ENCODE measurements around the gene FAM168A.
A peak's percentile ranks its signal among the peaks of the same experiment; 100 is the strongest.
"Not testable (repeated sequence)": the region's sequence is repeated elsewhere in the genome, so short reads cannot be mapped to it uniquely, and the experiment has no call there.

FAM168A gene

GRCh38 chr11:73439002-73439843 is 158.7 kb downstream of the FAM168A start:
- DNase-seq (ENCODE audit: low spot score in 2 of 2) (no peak), ATAC-seq (replicated peaks; ENCODE audit: extremely low read depth, poor library complexity, severe bottlenecking) (no peak)
- Mint-ChIP-seq H3K36me3 (ENCODE audit: insufficient read depth) (no peaks in the 10 kb centered on the region), H3K4me3 (no peak overlapping the region), H3K9me3 (no peaks in the 10 kb centered on the region), H3K4me1 (peaks cover 9% of the 10 kb centered on the region), H3K27ac (ENCODE audit: low read depth) (no peak overlapping the region), H3K27me3 (no peaks in the 10 kb centered on the region)

- DNase-seq (ENCODE audit: low spot score in 2 of 2); H3K4me3 Mint-ChIP-seq; H3K36me3 Mint-ChIP-seq (ENCODE audit: insufficient read depth); H3K4me1 Mint-ChIP-seq; H3K27me3 Mint-ChIP-seq; H3K27ac Mint-ChIP-seq (ENCODE audit: low read depth); ATAC-seq (replicated peaks; ENCODE audit: extremely low read depth, poor library complexity, severe bottlenecking); H3K9me3 Mint-ChIP-seq: not testable (repeated sequence)
These were observed 161.1 kb downstream of the FAM168A start for GRCh38 chr11:73436859-73437258.

GRCh38 chr11:73431396-73431795 is 166.5 kb downstream of the FAM168A start:
- DNase-seq (ENCODE audit: low spot score in 2 of 2) (no peak), ATAC-seq (replicated peaks; ENCODE audit: extremely low read depth, poor library complexity, severe bottlenecking) (no peak)
- no peaks in the 10 kb centered on the region for H3K27me3 Mint-ChIP-seq
- H3K36me3 Mint-ChIP-seq (ENCODE audit: insufficient read depth), result peaks cover 3% of the 10 kb centered on the region
- no peaks in the 10 kb centered on the region for H3K9me3 Mint-ChIP-seq
- no peak overlapping the region for H3K27ac Mint-ChIP-seq (ENCODE audit: low read depth)
- no peaks in the 10 kb centered on the region for H3K4me1 Mint-ChIP-seq
- H3K4me3 Mint-ChIP-seq, result no peak overlapping the region

DNA sequence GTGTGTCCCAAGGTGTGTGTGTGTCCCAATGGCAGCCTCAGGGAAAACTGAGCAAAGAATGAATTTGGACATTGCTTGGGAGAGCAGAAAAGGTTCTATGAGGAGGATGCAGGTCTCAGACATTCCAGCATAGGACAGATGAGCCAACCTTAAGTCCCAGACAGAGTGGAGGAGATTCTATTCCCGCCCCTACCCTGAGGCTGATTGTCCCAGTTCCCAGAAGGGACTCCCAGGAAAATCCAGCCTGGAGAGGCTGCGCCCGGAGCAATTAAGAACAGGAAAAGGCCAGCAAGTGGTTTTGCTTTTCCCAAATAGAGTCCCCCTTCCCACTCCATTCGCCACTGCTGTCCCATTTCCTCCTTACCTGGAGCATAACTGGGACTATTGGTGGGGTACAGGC is 167.6 kb downstream of the FAM168A start:
- no peaks in the 10 kb centered on the region for H3K27me3 Mint-ChIP-seq
- no peak overlapping the region for H3K4me3 Mint-ChIP-seq
- peaks cover 3% of the 10 kb centered on the region for H3K36me3 Mint-ChIP-seq (ENCODE audit: insufficient read depth)
- H3K4me1 Mint-ChIP-seq, result no peaks in the 10 kb centered on the region
- no peaks in the 10 kb centered on the region for H3K9me3 Mint-ChIP-seq
- no peak overlapping the region for H3K27ac Mint-ChIP-seq (ENCODE audit: low read depth)
- no peak for DNase-seq (ENCODE audit: low spot score in 2 of 2)
- no peak for ATAC-seq (replicated peaks; ENCODE audit: extremely low read depth, poor library complexity, severe bottlenecking)

- no peak overlapping the region for H3K4me3 Mint-ChIP-seq
- no peak for DNase-seq (ENCODE audit: low spot score in 2 of 2)
- H3K4me1 Mint-ChIP-seq, result no peaks in the 10 kb centered on the region
- peaks cover 3% of the 10 kb centered on the region for H3K36me3 Mint-ChIP-seq (ENCODE audit: insufficient read depth)
- no peak for ATAC-seq (replicated peaks; ENCODE audit: extremely low read depth, poor library complexity, severe bottlenecking)
- H3K27ac Mint-ChIP-seq (ENCODE audit: low read depth), result no peak overlapping the region
- H3K9me3 Mint-ChIP-seq, result no peaks in the 10 kb centered on the region
- no peaks in the 10 kb centered on the region for H3K27me3 Mint-ChIP-seq
These were observed 168.7 kb downstream of the FAM168A start for GRCh38 chr11:73429121-73429750.

- ATAC-seq (replicated peaks; ENCODE audit: extremely low read depth, poor library complexity, severe bottlenecking), result no peak
- no peak for DNase-seq (ENCODE audit: low spot score in 2 of 2)
- Mint-ChIP-seq H3K27ac (ENCODE audit: low read depth) (no peak overlapping the region), H3K9me3 (no peaks in the 10 kb centered on the region), H3K36me3 (ENCODE audit: insufficient read depth) (peaks cover 3% of the 10 kb centered on the region), H3K4me1 (no peaks in the 10 kb centered on the region), H3K4me3 (no peak overlapping the region), H3K27me3 (no peaks in the 10 kb centered on the region)
These were observed 169.2 kb downstream of the FAM168A start for GRCh38 chr11:73428699-73429098.

DNA sequence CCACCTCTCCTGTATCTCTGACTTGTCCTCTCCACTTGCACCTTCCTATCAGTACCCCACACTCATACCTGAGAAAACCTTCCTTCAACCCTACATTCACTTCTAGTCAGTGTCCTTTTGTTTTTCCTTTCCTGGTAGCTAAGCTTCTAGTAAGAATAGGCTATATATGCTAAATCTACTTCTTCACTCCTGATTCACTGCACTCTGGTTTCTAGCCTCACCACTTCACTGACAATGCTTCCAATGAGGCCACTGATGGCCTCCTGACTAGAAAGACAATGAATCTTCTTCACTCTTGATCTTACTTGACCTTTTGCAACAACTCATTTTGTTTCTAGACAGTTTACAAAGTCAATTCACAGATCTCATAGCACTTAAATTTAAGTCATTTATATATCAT is 169.7 kb downstream of the FAM168A start:
- H3K4me1 Mint-ChIP-seq, result no peaks in the 10 kb centered on the region
- H3K27ac Mint-ChIP-seq (ENCODE audit: low read depth), result no peak overlapping the region
- H3K36me3 Mint-ChIP-seq (ENCODE audit: insufficient read depth), result peaks cover 3% of the 10 kb centered on the region
- no peaks in the 10 kb centered on the region for H3K9me3 Mint-ChIP-seq
- no peak for ATAC-seq (replicated peaks; ENCODE audit: extremely low read depth, poor library complexity, severe bottlenecking)
- no peak for DNase-seq (ENCODE audit: low spot score in 2 of 2)
- no peak overlapping the region for H3K4me3 Mint-ChIP-seq
- H3K27me3 Mint-ChIP-seq, result no peaks in the 10 kb centered on the region

DNA sequence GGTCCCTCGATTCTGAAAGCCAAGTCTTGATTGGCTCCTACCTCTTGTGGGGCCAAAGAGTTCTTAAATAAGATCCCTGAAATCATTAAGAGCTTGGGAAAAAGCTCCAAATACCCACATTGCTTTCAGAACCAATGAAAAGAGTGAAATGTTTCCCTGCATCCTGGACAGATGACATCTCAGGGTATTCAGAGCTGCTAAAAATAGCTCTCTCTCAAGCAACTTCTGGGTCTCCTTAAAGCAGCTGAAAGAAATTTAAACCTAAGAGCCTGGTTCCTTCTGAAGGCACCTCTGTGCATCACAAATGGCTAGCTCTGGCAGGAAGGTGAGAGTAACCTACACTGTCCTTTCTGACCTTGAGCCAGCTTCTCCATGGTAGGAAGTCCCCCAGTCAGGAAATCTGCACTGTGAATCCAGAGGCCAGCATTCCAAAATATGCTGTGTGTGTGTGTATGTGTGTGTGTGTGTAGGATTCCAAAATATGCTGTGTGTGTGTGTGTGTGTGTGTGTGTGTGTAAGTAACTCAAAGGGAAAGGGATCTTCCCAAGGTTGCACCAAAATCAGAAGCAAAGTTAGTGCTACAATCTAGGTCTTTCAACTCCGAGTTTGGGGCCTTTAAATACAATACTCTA is 171.6 kb downstream of the FAM168A start:
- Mint-ChIP-seq H3K36me3 (ENCODE audit: insufficient read depth) (no peaks in the 10 kb centered on the region), H3K4me3 (no peak overlapping the region), H3K27ac (ENCODE audit: low read depth) (no peak overlapping the region), H3K27me3 (no peaks in the 10 kb centered on the region), H3K4me1 (no peaks in the 10 kb centered on the region), H3K9me3 (no peaks in the 10 kb centered on the region)
- ATAC-seq (replicated peaks; ENCODE audit: extremely low read depth, poor library complexity, severe bottlenecking) (no peak), DNase-seq (ENCODE audit: low spot score in 2 of 2) (no peak)

DNA sequence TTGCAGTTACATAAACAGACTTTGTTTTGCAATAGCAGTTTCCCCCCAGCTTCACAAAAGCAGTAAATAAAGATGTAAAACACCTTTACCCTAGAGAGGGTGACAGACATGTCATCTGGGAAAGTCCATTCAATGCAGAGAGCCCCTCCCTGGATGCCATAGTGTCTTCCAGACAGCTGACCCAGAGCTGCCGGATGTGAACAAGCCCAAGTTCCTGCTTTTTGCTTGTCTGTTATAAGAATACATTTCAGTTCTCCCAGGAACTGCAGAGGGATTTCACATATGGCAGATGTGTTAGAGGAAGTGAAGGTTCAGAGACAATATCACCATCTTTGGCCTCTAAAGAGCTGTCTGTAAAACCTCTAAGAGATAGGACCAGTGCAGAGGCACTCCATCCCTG is 172.8 kb downstream of the FAM168A start:
- Mint-ChIP-seq H3K27me3 (no peaks in the 10 kb centered on the region), H3K27ac (ENCODE audit: low read depth) (no peak overlapping the region), H3K4me1 (no peaks in the 10 kb centered on the region), H3K4me3 (no peak overlapping the region), H3K9me3 (no peaks in the 10 kb centered on the region), H3K36me3 (ENCODE audit: insufficient read depth) (no peaks in the 10 kb centered on the region)
- ATAC-seq (replicated peaks; ENCODE audit: extremely low read depth, poor library complexity, severe bottlenecking), result no peak
- no peak for DNase-seq (ENCODE audit: low spot score in 2 of 2)

- no peak for ATAC-seq (replicated peaks; ENCODE audit: extremely low read depth, poor library complexity, severe bottlenecking)
- Mint-ChIP-seq H3K4me3 (no peak overlapping the region), H3K4me1 (no peaks in the 10 kb centered on the region), H3K36me3 (ENCODE audit: insufficient read depth) (peaks cover 2% of the 10 kb centered on the region), H3K27me3 (no peaks in the 10 kb centered on the region), H3K27ac (ENCODE audit: low read depth) (no peak overlapping the region), H3K9me3 (no peaks in the 10 kb centered on the region)
- no peak for DNase-seq (ENCODE audit: low spot score in 2 of 2)
These were observed 174.4 kb downstream of the FAM168A start for GRCh38 chr11:73423506-73423905.

DNA sequence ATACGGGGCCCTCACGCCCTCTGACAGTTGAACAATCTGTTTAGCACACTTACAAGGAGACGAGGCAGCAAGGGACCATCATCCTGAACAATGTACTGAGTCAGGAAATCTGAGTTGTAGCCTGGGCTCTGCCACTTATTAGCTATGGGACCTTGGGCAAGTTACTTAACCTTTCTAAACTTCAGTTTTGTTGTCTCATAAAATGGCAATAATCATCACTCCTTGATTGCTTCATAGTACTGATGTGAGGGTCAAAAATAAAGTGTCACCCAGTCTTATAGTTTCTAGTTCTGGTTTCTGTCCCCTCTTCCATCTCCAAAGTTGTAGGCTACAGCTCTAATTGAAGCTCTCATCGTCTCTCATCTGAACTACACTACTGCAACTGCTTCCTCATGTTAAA is 175.0 kb downstream of the FAM168A start:
- no peak overlapping the region for H3K4me3 Mint-ChIP-seq
- H3K4me1 Mint-ChIP-seq, result no peaks in the 10 kb centered on the region
- DNase-seq (ENCODE audit: low spot score in 2 of 2), result no peak
- H3K9me3 Mint-ChIP-seq, result no peaks in the 10 kb centered on the region
- no peaks in the 10 kb centered on the region for H3K27me3 Mint-ChIP-seq
- H3K27ac Mint-ChIP-seq (ENCODE audit: low read depth), result no peak overlapping the region
- H3K36me3 Mint-ChIP-seq (ENCODE audit: insufficient read depth), result peaks cover 5% of the 10 kb centered on the region
- no peak for ATAC-seq (replicated peaks; ENCODE audit: extremely low read depth, poor library complexity, severe bottlenecking)

- H3K27me3 Mint-ChIP-seq, result no peaks in the 10 kb centered on the region
- H3K4me3 Mint-ChIP-seq, result no peak overlapping the region
- peaks cover 8% of the 10 kb centered on the region for H3K36me3 Mint-ChIP-seq (ENCODE audit: insufficient read depth)
- ATAC-seq (replicated peaks; ENCODE audit: extremely low read depth, poor library complexity, severe bottlenecking) (no peak), DNase-seq (ENCODE audit: low spot score in 2 of 2) (no peak)
- peaks cover 2% of the 10 kb centered on the region for H3K4me1 Mint-ChIP-seq
- H3K27ac Mint-ChIP-seq (ENCODE audit: low read depth), result peak overlapping the region; percentile 72
- H3K9me3 Mint-ChIP-seq, result no peaks in the 10 kb centered on the region
These were observed 177.8 kb downstream of the FAM168A start for GRCh38 chr11:73420136-73420535.

- H3K27ac Mint-ChIP-seq (ENCODE audit: low read depth), result no peak overlapping the region
- ATAC-seq (replicated peaks; ENCODE audit: extremely low read depth, poor library complexity, severe bottlenecking) (no peak), DNase-seq (ENCODE audit: low spot score in 2 of 2) (no peak)
- peaks cover 8% of the 10 kb centered on the region for H3K36me3 Mint-ChIP-seq (ENCODE audit: insufficient read depth)
- no peaks in the 10 kb centered on the region for H3K27me3 Mint-ChIP-seq
- no peaks in the 10 kb centered on the region for H3K9me3 Mint-ChIP-seq
- no peak overlapping the region for H3K4me3 Mint-ChIP-seq
- H3K4me1 Mint-ChIP-seq, result peaks cover 6% of the 10 kb centered on the region
These were observed 181.1 kb downstream of the FAM168A start for GRCh38 chr11:73416786-73417185.

Measured in central memory CD8-positive, alpha-beta T cell (primary cell).